ENCODE results near the gene PLEKHH1. TPM values are rescaled to one million over a fixed set of nuclear protein-coding genes. Genes with fewer than 3 reads are reported as not detected.

PLEKHH1 gene
- total RNA-seq, 1 donor from 2014 or later: 32.4 TPM

DNA sequence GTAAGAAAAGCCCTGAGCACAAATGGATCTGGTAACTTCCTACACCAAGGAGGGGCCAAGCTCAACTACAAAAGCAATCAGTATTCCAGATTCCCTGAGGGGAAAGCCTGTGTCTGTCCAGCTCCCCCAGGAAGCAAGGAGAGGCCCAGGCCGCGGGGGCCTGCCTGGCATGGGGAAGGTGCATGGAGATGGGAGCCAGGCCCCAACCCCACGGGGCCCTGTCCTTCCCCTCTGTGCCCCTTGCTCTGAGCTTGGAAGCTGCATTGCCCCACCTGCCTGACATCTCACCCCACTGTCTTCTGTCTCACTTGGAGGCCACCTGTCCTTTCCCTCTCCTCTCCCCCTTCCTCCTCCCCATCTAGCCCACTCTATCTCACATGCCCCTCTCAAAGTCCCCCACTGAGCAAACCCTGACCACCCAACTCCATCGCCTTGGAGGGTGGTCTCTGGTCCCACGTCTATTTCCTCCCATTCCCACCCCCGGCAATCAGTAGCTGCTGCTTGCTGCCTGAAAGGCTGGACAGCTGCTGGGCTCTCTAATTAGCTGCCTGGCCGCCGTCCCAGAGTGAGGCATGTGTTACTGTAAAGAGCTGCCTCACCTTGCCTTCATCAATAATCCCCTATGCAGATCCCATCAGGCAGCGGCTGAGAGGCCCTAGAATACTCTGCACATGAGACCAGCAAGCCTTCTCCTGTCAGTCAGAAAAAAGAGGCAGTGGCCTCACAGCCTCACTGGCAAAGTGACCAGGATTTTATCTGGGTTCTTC lies 41.2 kb upstream of the PLEKHH1 start:
- no peaks in the 10 kb centered on the region for H3K4me1 Mint-ChIP-seq (ENCODE audit: low read depth, unreplicated experiment)
- peak overlapping the region; percentile 73 for H3K27ac Mint-ChIP-seq (ENCODE audit: unreplicated experiment)
- peaks cover 6% of the 10 kb centered on the region for H3K9me3 Mint-ChIP-seq (ENCODE audit: unreplicated experiment)
- H3K36me3 Mint-ChIP-seq (ENCODE audit: unreplicated experiment): peaks cover 9% of the 10 kb centered on the region
- DNase-seq: peak; percentile 39
- TF ChIP-seq, protein P1, sequence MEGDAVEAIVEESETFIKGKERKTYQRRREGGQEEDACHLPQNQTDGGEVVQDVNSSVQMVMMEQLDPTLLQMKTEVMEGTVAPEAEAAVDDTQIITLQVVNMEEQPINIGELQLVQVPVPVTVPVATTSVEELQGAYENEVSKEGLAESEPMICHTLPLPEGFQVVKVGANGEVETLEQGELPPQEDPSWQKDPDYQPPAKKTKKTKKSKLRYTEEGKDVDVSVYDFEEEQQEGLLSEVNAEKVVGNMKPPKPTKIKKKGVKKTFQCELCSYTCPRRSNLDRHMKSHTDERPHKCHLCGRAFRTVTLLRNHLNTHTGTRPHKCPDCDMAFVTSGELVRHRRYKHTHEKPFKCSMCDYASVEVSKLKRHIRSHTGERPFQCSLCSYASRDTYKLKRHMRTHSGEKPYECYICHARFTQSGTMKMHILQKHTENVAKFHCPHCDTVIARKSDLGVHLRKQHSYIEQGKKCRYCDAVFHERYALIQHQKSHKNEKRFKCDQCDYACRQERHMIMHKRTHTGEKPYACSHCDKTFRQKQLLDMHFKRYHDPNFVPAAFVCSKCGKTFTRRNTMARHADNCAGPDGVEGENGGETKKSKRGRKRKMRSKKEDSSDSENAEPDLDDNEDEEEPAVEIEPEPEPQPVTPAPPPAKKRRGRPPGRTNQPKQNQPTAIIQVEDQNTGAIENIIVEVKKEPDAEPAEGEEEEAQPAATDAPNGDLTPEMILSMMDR (IDR thresholded peaks at IDR 0.05; ENCODE audit: partially characterized antibody, unreplicated experiment): no peak
- peaks cover 8% of the 10 kb centered on the region for H3K27me3 Mint-ChIP-seq (ENCODE audit: unreplicated experiment)
- H3K4me3 Mint-ChIP-seq (ENCODE audit: unreplicated experiment): no peak overlapping the region

DNA sequence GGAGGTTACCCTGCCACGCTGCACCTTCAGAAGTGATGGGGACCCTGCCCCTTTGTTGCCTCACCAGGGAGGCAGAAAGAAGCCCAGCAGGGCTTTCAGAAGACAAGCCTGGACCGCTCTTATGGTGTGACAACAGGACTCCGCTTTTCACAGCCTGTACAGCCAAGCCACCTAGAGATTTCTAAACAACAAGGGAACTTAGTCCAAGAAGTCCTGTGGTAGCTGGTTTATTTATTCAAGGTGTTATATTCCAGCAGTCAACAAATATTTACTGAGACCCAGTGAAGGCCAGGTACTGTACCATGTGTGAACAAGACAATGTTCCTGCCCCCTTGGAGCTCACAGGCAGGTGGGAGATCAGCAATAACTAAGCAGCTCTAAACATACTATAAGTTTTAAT lies 40.6 kb upstream of the PLEKHH1 start:
- peaks cover 8% of the 10 kb centered on the region for H3K27me3 Mint-ChIP-seq (ENCODE audit: unreplicated experiment)
- TF ChIP-seq, protein P1 (IDR thresholded peaks at IDR 0.05; ENCODE audit: partially characterized antibody, unreplicated experiment): no peak
- peak overlapping the region; percentile 73 for H3K27ac Mint-ChIP-seq (ENCODE audit: unreplicated experiment)
- H3K9me3 Mint-ChIP-seq (ENCODE audit: unreplicated experiment): peaks cover 6% of the 10 kb centered on the region
- no peak for DNase-seq
- H3K36me3 Mint-ChIP-seq (ENCODE audit: unreplicated experiment): peaks cover 9% of the 10 kb centered on the region
- no peaks in the 10 kb centered on the region for H3K4me1 Mint-ChIP-seq (ENCODE audit: low read depth, unreplicated experiment)
- H3K4me3 Mint-ChIP-seq (ENCODE audit: unreplicated experiment): no peak overlapping the region

DNA sequence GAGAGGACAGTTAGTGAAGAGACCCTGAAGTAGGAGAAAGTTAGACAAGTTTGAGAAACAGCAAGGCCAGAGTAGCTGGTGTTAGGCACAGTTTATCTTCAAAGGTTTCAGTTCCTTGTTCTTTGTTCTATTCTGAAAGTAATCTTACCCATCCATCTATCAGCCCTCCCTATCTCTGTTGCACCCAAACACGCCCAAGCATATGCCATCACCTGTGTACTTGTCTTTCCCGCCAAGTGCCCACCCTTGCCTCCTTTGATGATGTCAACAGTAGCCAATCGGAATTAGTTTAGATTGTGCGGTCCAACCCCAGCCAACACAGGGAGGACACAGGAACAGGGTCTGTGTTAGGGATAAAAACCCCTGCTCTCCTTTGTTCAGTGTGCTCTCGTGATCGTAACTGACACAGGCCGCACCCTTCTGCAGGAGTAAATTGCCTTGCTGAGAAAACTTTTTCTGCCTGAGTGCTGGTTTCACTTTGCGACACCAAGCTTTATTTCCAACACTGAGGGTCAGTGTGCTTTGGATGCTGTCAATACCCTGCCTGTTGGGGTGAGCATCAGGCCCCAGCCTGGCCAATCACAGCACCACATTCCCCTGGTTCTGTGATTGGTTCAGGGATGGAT lies 39.9 kb upstream of the PLEKHH1 start:
- no peak overlapping the region for H3K4me3 Mint-ChIP-seq (ENCODE audit: unreplicated experiment)

DNA sequence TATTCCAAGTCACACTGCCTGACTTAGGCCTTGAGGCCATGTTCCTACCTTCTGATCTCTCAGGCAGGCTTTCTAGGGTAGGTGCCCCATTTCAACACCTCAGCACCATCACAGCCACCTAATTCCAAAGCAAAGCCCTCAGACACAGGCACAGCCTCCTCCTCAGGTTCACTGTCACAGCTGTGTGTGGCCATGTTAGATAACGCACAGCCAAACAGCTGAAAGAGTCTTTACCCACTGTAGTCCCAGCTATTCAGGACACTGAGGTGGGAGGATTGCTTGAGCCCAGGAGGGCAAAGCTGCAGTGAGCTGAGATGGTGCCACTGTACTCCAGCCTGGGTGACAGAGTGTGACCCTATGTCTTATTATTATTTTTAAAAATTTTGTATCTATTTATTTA lies 37.3 kb upstream of the PLEKHH1 start:
- Mint-ChIP-seq H3K27ac (ENCODE audit: unreplicated experiment) (no peak overlapping the region), H3K36me3 (ENCODE audit: unreplicated experiment) (peaks cover 9% of the 10 kb centered on the region), H3K9me3 (ENCODE audit: unreplicated experiment) (peaks cover 4% of the 10 kb centered on the region), H3K4me3 (ENCODE audit: unreplicated experiment) (no peak overlapping the region), H3K4me1 (ENCODE audit: low read depth, unreplicated experiment) (no peaks in the 10 kb centered on the region), H3K27me3 (ENCODE audit: unreplicated experiment) (peaks cover 4% of the 10 kb centered on the region)
- no peak for DNase-seq
- TF ChIP-seq, protein P1 (IDR thresholded peaks at IDR 0.05; ENCODE audit: partially characterized antibody, unreplicated experiment): no peak

More for the DNA sequence above, 39.9 kb upstream of the PLEKHH1 start:
- Mint-ChIP-seq H3K4me1 (ENCODE audit: low read depth, unreplicated experiment) (no peaks in the 10 kb centered on the region), H3K27me3 (ENCODE audit: unreplicated experiment) (peaks cover 8% of the 10 kb centered on the region), H3K9me3 (ENCODE audit: unreplicated experiment) (peaks cover 6% of the 10 kb centered on the region), H3K27ac (ENCODE audit: unreplicated experiment) (no peak overlapping the region), H3K36me3 (ENCODE audit: unreplicated experiment) (peaks cover 9% of the 10 kb centered on the region)
- TF ChIP-seq, protein P1 (IDR thresholded peaks at IDR 0.05; ENCODE audit: partially characterized antibody, unreplicated experiment): no peak
- DNase-seq: no peak

DNA sequence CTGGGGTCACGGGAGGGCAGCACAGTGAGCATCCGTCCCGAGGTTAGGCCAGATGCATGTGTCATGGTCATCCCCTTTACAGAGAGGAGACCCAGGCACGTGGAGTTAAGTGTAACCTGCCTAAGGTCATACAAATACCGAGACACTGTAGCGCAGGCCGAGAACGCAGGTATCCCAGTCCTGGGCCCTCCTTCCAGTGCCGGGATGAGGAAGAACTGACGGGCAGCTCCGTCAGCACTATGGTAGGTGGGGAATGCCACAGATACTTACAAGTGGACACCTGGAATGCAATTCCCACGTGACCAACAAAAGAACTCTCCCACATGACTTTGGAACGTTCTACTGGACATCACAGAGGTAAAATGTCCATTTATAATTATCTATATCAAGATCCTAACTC lies 35.9 kb upstream of the PLEKHH1 start:
- Mint-ChIP-seq H3K27me3 (ENCODE audit: unreplicated experiment) (peaks cover 4% of the 10 kb centered on the region), H3K27ac (ENCODE audit: unreplicated experiment) (no peak overlapping the region), H3K4me3 (ENCODE audit: unreplicated experiment) (no peak overlapping the region), H3K36me3 (ENCODE audit: unreplicated experiment) (peaks cover 9% of the 10 kb centered on the region), H3K4me1 (ENCODE audit: low read depth, unreplicated experiment) (no peaks in the 10 kb centered on the region), H3K9me3 (ENCODE audit: unreplicated experiment) (peaks cover 4% of the 10 kb centered on the region)
- no peak for DNase-seq
- TF ChIP-seq, protein P1 (IDR thresholded peaks at IDR 0.05; ENCODE audit: partially characterized antibody, unreplicated experiment): no peak
